A549 treated with CORT108297 at 1 μM for 4 hours (cell line): ENCODE measurements around the gene ADGRG6. TPM values are rescaled to one million over a fixed set of nuclear protein-coding genes. Genes with fewer than 3 reads are reported as not detected.

ENCODE experiments used
- total RNA-seq: library from RNA; stranded (reverse); fragments of 200-300 nt; extraction: Qiagen RNA extraction; gene quantifications from 5 replicates; pipeline ENCODE4 v1.2.3, GENCODE V29; 2022

The ADGRG6 gene
- 39.7 to 68.3 TPM (median 57.3 TPM) in 5 replicates for total RNA-seq

DNA sequence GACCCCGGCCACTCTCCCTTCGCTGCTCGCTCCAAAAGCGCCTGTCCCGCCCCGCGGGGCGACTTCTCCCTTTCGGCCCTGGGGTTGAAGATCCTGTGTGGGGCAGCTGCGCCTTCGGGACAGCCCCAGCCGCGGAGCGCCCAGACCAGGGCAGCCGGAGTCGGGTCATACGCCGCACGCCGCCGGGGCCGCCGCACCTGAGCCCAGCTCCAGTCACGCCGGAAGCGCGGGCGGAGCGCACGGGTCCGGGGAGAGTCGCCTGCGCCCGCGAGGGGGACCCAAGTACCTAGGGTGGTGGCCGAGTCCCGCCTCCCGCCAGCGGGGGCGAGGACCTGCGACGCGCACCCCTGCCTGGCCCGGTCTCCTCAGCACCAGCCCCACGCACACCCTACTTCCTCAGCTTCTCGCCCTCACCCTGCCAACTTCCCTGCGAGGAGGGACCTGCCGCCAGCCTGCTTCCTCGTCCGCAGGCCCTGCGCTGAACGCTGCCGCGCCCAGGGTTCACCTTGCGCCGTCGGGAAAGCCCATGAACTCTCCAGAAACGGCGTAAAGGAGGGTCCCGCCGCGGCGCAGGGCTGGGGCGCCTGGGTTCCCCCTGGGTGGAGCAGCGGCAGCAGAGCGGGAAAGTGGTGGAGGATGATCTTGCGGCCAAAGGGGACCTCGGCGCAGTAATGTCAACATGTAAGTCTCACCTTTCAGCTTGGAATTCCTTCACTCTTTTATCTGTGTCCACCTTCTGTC lies at the start of gene ADGRG6:
Gene ADGRG6, plus strand, starts transcription at position 357 of the 741 bp plus-strand sequence. Its CDS starts 323 bp downstream, at position 680.

Other genes with a start within 250 kb of the ADGRG6 start
- not detected in 5 replicates for gene GJE1, start 169.1 kb upstream of the ADGRG6 start, total RNA-seq
- not detected in 5 replicates for gene NMBR, start 154.9 kb upstream of the ADGRG6 start, total RNA-seq
- 41.6 to 49.7 TPM (median 45.8 TPM) in 5 replicates for gene VTA1, start 154.7 kb upstream of the ADGRG6 start, total RNA-seq